HG02970 (cell line): ENCODE measurements around the gene RTN4RL1.

Experiments used
- ATAC-seq: cut with Tn5 transposase; IDR thresholded peaks from one replicate; pipeline ENCODE4 v1.9.1; 2021; ENCODE audit warnings: mild to moderate bottlenecking, moderate library complexity, moderate number of reproducible peaks; ENCODE audit not compliant: unreplicated experiment, low FRiP score

The RTN4RL1 gene

GRCh38 chr17:2025220-2025621, at the start of gene RTN4RL1:
TSS of gene RTN4RL1 (minus strand) at chr17:2025334. CDS start at chr17:2024865, 469 bp downstream.
- no peak for ATAC-seq

GRCh38 chr17:2074919-2075318, 49.8 kb upstream of the RTN4RL1 start:
- no peak for ATAC-seq

- ATAC-seq = no peak
Measured at GRCh38 chr17:2071455-2072281, 46.5 kb upstream of the RTN4RL1 start.

- ATAC-seq = no peak
Measured at GRCh38 chr17:2071024-2071385, 45.9 kb upstream of the RTN4RL1 start.

- peak; percentile 73 for ATAC-seq
Measured at GRCh38 chr17:2070241-2071023, 45.3 kb upstream of the RTN4RL1 start.

GRCh38 chr17:2068519-2069051, 43.5 kb upstream of the RTN4RL1 start:
- ATAC-seq = no peak

GRCh38 chr17:2068031-2068518, 42.9 kb upstream of the RTN4RL1 start:
- ATAC-seq = no peak

- no peak for ATAC-seq
Measured at GRCh38 chr17:2067608-2068024, 42.5 kb upstream of the RTN4RL1 start.

GRCh38 chr17:2067048-2067561, 42.0 kb upstream of the RTN4RL1 start:
- no peak for ATAC-seq

GRCh38 chr17:2065949-2066400, 40.8 kb upstream of the RTN4RL1 start:
- no peak for ATAC-seq

GRCh38 chr17:2064980-2065785, 40.0 kb upstream of the RTN4RL1 start:
- no peak for ATAC-seq

- no peak for ATAC-seq
Measured at GRCh38 chr17:2064520-2064971, 39.4 kb upstream of the RTN4RL1 start.

- no peak for ATAC-seq
Measured at GRCh38 chr17:2064147-2064489, 39.0 kb upstream of the RTN4RL1 start.

- ATAC-seq = no peak
Measured at GRCh38 chr17:2063261-2064146, 38.4 kb upstream of the RTN4RL1 start.

- no peak for ATAC-seq
Measured at GRCh38 chr17:2062571-2063183, 37.5 kb upstream of the RTN4RL1 start.

- no peak for ATAC-seq
Measured at GRCh38 chr17:2061441-2061958, 36.4 kb upstream of the RTN4RL1 start.

GRCh38 chr17:2060681-2061440, 35.7 kb upstream of the RTN4RL1 start:
- ATAC-seq = no peak

GRCh38 chr17:2060385-2060658, 35.2 kb upstream of the RTN4RL1 start:
- no peak for ATAC-seq
